Left ventricle myocardium inferior (tissue), 1 donor: ENCODE results near the gene NOTCH4. TPM values are rescaled to one million over a fixed set of nuclear protein-coding genes. Genes with fewer than 3 reads are reported as not detected.
A peak's percentile ranks its signal among the peaks of the same experiment; 100 is the strongest.
"Not testable (repeated sequence)": the region's sequence is repeated elsewhere in the genome, so short reads cannot be mapped to it uniquely, and the experiment has no call there.

Source experiments
- DNase-seq: peaks from one replicate; pipeline ENCODE4 v3.0.0-alpha.2; 2020
- H3K27ac ChIP-seq: fragments of 200-600 bp; replicated peaks from 2 replicates; pipeline ENCODE4 v1.8.0; 2021
- H3K27me3 ChIP-seq: fragments of 200-600 bp; 2 replicates; pipeline ENCODE4 v1.8.0; 2021; ENCODE audit warnings: low read depth
- H3K36me3 ChIP-seq: fragments of 200-600 bp; 2 replicates; pipeline ENCODE4 v1.8.0; 2021
- H3K4me1 ChIP-seq: fragments of 200-600 bp; 2 replicates; pipeline ENCODE4 v1.8.0; 2021
- H3K4me3 ChIP-seq: fragments of 200-600 bp; 2 replicates; pipeline ENCODE4 v1.8.0; 2021; ENCODE audit warnings: mild to moderate bottlenecking, moderate library complexity
- H3K9me3 ChIP-seq: fragments of 200-600 bp; replicated peaks from 2 replicates; pipeline ENCODE4 v1.8.0; 2021
- intact Hi-C: fragments of 100-400 bp; cut with micrococcal nuclease; formaldehyde crosslinking; loops from one replicate; pipeline ENCODE4 v1.11.0; 2022
- total RNA-seq: library from RNA; stranded (reverse); fragmentation: NEBNext Ultra II Directional; extraction: Animal tissue kit (Norgen Biotek cat#: 25700); gene quantifications from one replicate; pipeline ENCODE4 v1.2.1, GENCODE V29; 2021
- TF ChIP-seq, protein P1 (sequence below): fragments of 200-600 bp; IDR thresholded peaks from 2 replicates; pipeline ENCODE4 v1.8.0; 2021; ENCODE audit warnings: antibody characterized with exemption, mild to moderate bottlenecking, borderline replicate concordance
- donor health status: DM: no; HTN: yes; CAD: no; lungs with severe emphysema.

Gene NOTCH4
- total RNA-seq, 1 donor from 2014 or later = 23.0 TPM

DNA sequence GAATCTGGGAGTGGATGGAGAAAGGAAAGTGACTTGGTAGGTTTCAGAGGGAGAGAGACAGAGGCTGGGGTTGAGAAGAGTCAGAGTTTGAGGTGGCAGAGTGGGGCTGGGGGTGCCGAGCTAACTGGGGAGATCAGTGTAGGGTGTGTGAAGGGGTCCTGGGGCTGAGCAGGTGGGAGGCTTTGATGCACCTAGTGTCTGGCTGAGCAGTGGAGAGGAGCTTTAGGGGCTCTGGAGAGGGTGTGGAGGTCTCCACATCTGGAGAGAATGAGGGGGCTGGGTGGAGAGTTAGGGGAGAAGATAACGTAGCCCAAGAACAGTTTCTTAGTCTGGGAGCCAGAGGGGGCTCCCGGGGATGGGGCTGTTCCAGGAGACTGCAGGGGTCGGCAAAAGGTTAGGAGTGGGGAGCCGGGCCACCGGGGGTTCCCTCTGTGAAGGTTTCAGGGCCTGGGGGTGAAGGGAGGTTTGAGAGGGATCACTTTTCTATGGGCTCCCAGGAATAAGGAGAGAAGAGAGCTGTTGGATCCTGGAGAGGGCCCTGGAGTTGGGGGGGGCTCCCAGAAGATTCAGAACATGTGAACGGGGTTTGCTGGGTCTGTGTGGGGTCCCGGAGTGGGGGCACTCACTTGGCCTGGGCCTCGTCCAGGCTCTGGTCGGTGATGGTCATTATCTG lies 34.7 kb downstream of the NOTCH4 start:
- Histone ChIP-seq H3K27me3 (no peaks in the 10 kb centered on the region), H3K36me3 (peaks cover 16% of the 10 kb centered on the region), H3K4me3 (peak overlapping the region; percentile 83), H3K27ac (peak overlapping the region; percentile 98), H3K9me3 (no peaks in the 10 kb centered on the region), H3K4me1 (peaks cover 85% of the 10 kb centered on the region)
- intact Hi-C loops = no loop called here
- TF ChIP-seq, protein P1, sequence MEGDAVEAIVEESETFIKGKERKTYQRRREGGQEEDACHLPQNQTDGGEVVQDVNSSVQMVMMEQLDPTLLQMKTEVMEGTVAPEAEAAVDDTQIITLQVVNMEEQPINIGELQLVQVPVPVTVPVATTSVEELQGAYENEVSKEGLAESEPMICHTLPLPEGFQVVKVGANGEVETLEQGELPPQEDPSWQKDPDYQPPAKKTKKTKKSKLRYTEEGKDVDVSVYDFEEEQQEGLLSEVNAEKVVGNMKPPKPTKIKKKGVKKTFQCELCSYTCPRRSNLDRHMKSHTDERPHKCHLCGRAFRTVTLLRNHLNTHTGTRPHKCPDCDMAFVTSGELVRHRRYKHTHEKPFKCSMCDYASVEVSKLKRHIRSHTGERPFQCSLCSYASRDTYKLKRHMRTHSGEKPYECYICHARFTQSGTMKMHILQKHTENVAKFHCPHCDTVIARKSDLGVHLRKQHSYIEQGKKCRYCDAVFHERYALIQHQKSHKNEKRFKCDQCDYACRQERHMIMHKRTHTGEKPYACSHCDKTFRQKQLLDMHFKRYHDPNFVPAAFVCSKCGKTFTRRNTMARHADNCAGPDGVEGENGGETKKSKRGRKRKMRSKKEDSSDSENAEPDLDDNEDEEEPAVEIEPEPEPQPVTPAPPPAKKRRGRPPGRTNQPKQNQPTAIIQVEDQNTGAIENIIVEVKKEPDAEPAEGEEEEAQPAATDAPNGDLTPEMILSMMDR = no peak
- no peak for DNase-seq

DNA sequence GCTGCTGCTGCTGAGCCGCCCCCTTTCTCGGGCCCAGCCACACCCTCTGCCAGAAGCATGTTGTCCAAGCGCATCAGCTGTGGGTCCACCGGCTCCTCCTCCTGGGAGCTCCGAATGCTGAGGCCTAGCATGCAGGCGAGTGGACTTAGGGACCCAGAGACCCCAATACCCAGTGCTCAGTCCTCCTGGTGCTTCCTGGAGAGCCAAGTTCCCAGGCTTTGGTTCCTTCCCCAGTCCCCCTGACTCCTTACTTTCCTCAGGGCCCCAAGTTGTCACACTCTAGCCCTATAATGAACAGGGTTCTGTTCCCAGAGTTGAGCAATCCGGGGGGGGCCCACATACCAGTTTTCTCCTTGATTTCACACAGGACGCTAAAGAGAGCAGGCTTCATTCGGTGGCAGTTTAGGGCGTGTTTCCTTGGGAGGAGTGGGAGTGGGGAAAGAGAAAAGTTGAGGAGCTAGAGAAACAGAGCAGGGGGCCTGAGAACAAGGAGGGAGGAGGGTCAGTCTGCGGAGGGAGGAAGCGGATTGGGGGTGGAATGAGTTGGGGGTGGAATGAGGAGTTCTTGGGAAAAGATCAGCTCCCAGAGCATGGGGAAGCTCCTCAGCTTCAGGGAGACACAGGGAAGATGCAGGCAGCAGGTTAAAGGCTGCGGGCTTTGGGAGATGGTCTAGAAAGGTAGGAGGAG lies 35.3 kb downstream of the NOTCH4 start:
- Histone ChIP-seq H3K27me3 (no peaks in the 10 kb centered on the region), H3K9me3 (no peaks in the 10 kb centered on the region), H3K27ac (peak overlapping the region; percentile 98), H3K4me3 (peak overlapping the region; percentile 83), H3K4me1 (peaks cover 91% of the 10 kb centered on the region), H3K36me3 (peaks cover 16% of the 10 kb centered on the region)
- intact Hi-C loops = no loop called here
- TF ChIP-seq, protein P1 = no peak
- DNase-seq = no peak

DNA sequence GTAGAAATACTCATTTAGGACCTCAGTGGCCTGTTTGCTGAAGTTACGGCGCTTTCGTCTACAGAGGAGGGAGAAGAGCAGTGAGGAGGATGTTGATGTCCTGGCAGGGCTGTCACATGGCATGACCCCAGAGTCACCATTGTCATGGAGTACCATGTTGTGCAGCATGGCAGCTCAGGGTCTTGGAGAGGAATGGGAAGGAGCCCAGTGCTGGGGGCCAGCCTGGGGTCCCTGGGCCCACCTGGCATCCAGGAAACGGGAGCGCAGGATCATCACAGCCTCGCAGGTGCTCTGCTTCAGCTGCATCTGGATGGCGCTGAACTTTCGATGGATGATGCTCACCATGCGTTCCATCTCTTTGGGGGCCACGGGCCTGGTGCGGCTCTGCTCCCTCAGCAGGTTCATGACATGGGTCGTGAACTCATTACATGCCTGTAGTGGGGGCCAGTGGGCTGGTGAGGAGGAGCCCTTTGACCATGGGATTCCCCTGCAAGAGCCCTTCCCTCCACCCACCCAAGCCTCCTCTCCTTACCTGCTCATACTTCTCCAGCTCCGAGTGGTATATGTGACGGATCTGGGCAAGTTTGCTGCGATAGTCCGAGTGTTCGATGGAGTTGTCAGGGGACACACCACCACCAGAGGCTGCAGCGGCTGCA lies 36.0 kb downstream of the NOTCH4 start:
- peaks cover 91% of the 10 kb centered on the region for H3K4me1 ChIP-seq
- peaks cover 18% of the 10 kb centered on the region for H3K36me3 ChIP-seq
- peak overlapping the region; percentile 83 for H3K4me3 ChIP-seq
- H3K27ac ChIP-seq = peak overlapping the region; percentile 98
- DNase-seq, H3K27me3 ChIP-seq, intact Hi-C loops, H3K9me3 ChIP-seq: not testable (repeated sequence)

DNA sequence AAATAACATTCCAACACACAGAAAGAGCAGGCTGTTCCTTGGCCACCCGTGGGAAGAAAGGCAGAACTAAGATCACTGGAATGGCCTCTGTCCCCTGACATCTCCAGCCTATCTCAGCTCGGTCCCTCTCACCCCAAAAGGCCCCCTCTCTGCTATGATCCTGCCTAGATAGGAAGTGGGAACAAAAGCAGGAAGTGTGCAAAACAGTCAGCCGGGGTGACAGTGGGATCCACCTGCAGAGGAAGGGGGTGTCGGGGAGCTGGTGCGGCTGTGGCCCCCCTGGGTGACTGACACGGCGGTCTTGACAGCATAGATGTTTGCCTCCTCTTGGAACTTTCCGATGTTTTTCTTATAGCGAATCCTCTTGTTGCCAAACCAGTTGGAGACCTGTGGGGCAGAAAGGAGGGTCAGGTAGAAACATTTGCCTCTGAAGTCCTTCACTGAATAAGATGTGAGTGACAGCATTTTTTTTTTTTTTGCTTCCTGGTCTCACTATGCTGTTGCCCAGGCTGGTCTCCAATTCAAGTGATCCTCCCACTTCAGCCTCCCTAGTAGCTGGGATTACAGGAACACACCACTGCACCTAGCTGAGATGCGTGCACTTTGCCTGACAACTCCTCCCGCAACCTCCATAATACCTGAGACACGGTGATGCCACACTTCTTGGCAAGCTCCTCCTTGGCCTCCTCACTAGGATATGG lies 36.7 kb downstream of the NOTCH4 start:
- Histone ChIP-seq H3K9me3 (no peaks in the 10 kb centered on the region), H3K4me1 (peaks cover 91% of the 10 kb centered on the region), H3K27ac (peak overlapping the region; percentile 98), H3K36me3 (peaks cover 23% of the 10 kb centered on the region), H3K4me3 (peak overlapping the region; percentile 83), H3K27me3 (no peaks in the 10 kb centered on the region)
- intact Hi-C loops = no loop called here
- no peak for DNase-seq
- TF ChIP-seq, protein P1 = no peak

DNA sequence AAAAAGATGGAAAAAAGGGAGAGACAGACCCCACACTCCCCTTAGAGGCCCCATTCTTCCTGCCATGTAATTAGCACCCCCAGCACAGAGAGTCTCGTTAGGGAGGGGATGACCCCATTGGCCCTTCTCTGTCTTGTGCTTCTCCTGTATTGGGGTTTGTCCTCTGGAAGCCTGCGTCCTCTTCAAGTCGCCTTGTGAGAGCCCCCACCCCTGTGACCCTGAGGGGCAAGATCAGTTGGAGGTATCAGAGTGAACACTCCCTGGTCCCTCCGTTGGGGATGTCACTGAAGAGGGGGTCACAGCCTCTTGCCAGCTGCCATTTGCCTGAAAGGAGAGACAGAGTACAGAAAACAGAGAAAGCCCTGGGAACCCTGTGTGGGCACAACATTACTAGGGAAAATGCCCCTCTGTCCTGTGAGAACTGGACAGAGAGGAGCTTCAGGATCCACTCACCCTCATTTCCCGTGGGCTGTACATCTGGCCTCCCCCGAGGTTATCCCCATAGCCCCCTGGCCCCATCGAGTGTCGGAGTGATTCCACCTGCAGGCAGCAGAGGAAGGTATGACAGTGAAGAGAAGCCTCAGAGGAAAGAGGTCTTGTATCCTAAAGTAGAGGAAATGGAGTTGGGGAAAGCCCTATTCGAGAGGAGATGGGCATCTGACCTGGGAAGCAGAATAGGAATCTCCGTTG lies 37.6 kb downstream of the NOTCH4 start:
- Histone ChIP-seq H3K4me1 (peaks cover 91% of the 10 kb centered on the region), H3K4me3 (peak overlapping the region; percentile 11), H3K36me3 (peaks cover 28% of the 10 kb centered on the region), H3K27ac (peak overlapping the region; percentile 98)
- DNase-seq, H3K27me3 ChIP-seq, H3K9me3 ChIP-seq, intact Hi-C loops: not testable (repeated sequence)

DNA sequence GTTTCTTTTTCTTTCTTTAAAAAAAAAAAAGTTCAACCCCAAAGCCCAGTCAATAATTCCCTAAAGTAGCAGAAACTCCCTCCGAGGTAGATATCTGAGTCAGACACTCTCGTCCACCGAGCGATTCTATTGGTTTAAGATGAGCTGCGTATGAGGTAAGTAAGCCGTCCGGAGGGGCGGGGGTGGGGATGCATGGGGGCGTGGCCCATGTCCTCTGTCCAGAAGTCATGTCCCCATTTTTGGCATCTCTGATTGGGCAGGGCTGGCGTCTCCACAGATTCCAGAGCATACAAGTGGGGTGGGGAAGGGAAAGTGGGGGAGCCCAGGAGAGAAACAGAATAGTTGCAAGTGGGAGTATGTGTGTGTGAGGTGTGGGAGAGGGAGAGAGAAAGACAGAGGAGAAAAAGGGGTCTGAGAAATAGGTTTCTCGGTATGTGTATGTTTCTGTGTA lies 38.2 kb downstream of the NOTCH4 start:
- H3K27me3 ChIP-seq, intact Hi-C loops, H3K9me3 ChIP-seq: not testable (repeated sequence)
- Histone ChIP-seq H3K27ac (peak overlapping the region; percentile 98), H3K4me3 (peak overlapping the region; percentile 11), H3K4me1 (peaks cover 91% of the 10 kb centered on the region), H3K36me3 (peaks cover 34% of the 10 kb centered on the region)
- DNase-seq = peak; percentile 90
